H7 (cell line): ENCODE measurements around the gene TENM3. TPM values are rescaled to one million over a fixed set of nuclear protein-coding genes. Genes with fewer than 3 reads are reported as not detected.
"Not testable (repeated sequence)": the region's sequence is repeated elsewhere in the genome, so short reads cannot be mapped to it uniquely, and the experiment has no call there.

Experiments
- DNase-seq: peaks from one replicate; pipeline ENCODE4 v3.0.0; 2012
- H3K27me3 ChIP-seq: 2 replicates; pipeline ENCODE4 v1.6.0; 2011; ENCODE audit warnings: mild to moderate bottlenecking, low read length; ENCODE audit not compliant: control insufficient read depth, insufficient read depth
- H3K36me3 ChIP-seq: replicated peaks from 2 replicates; pipeline ENCODE4 v1.5.1; 2011; ENCODE audit warnings: low read length; ENCODE audit not compliant: control insufficient read depth, insufficient read depth
- H3K4me3 ChIP-seq: 2 replicates; pipeline ENCODE4 v1.5.1; 2011; ENCODE audit warnings: low read depth, mild to moderate bottlenecking, control low read depth, low read length, moderate library complexity; ENCODE audit not compliant: insufficient read depth
- total RNA-seq: library from RNA; depleted of rRNA; stranded (reverse); fragments of >200 nt; shearing (Covaris generic); gene quantifications from 2 replicates; pipeline ENCODE4 v1.2.3, GENCODE V29; 2014

TENM3 gene
- total RNA-seq, 1 experiment from 2014 or later, result 67.1 TPM

DNA sequence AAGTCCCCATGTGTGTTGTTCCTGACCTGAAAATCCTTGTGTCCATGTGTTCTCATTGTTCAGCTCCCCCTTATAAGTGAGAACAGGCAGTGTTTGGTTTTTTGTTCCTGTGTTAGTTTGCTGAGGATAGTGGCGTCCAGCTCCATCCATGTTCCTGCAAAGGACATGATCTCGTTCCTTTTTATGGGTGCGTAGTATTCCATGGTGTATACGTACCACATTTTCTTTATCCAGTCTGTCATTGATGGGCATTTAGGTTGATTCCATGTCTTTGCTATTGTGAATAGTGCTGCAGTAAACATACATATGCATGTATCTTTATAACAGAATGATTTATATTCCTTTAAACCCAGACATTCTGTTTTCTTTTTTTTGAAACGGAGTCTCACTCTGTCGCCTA lies 6.2 kb upstream of the TENM3 start:
- H3K27me3 ChIP-seq, H3K36me3 ChIP-seq, H3K4me3 ChIP-seq, DNase-seq: not testable (repeated sequence)

DNA sequence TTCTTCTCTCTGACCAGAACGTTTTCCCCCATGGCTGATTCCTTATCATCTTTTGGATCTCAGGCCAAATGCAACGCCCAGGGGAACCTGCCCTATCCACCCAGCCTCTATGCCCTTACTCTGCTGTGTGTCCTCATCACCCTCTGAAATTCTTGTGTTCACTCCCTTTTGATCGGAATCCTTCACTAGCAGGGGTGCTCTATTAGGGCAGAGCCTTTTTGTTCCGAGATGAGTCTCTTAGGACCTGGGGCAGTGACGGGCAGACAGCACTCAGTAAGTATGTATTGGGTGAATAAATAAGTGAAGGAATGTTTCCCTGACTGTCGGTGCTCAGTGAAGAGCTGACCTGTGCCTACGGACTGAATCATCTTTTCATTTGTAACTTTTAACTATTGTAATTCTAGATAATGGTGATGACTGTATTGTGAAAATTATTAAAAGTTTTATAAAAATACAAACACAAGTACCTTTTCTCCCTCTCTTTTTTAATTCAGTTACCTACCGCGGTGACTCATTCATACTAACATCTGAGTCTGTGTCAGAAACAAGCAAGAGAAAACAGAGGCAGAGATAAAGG lies 4.8 kb upstream of the TENM3 start:
- no peak for DNase-seq
- H3K27me3 ChIP-seq, result no peaks in the 10 kb centered on the region
- no peak overlapping the region for H3K4me3 ChIP-seq
- H3K36me3 ChIP-seq, result no peaks in the 10 kb centered on the region

DNA sequence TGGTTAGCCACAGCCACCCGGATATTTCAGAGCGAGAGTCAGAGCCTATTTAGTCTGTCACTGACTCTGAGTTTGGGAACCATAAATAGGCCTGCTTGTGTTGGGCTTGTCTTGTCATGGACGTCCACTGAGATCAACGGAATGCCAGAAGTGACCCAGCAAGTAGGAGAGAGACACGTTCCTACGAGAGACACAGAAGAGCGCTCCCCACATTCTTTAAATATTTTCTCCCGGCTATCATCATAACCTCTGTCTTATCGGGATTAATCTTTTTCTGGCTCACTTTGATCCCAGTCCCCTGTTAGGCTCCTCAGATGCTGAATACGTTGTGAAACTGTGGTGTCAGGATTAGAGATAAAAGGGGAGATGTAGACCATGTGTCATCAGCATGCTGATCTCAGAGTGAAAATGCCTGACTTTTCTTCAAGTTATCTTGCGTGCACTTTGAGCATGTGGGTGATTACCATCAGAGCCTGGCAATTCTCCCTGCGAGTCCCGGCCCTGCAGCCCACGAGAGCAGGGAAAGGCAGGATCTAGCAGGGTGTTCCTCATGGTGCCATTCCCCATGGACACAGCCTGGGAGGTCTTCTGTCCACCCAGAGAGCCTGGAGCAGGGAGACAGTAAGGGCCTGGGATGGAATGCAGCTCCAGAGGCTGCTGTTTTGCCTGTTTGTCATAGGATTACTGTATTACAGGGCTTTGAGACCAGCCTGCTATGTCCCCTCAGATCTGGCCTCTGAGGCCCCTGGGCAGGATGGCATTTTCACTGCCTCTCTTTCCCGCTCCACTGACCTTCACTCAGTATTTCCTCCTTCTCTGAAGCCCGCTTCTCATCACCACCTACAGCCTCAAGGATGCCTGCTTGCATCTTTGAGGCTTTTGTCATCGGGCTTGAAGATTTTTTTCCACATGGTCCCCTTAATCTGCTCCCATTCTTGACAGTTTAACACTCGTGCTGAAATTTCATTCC lies 2.8 kb upstream of the TENM3 start:
- no peaks in the 10 kb centered on the region for H3K36me3 ChIP-seq
- no peak overlapping the region for H3K4me3 ChIP-seq
- DNase-seq, result no peak
- H3K27me3 ChIP-seq, result no peaks in the 10 kb centered on the region

DNA sequence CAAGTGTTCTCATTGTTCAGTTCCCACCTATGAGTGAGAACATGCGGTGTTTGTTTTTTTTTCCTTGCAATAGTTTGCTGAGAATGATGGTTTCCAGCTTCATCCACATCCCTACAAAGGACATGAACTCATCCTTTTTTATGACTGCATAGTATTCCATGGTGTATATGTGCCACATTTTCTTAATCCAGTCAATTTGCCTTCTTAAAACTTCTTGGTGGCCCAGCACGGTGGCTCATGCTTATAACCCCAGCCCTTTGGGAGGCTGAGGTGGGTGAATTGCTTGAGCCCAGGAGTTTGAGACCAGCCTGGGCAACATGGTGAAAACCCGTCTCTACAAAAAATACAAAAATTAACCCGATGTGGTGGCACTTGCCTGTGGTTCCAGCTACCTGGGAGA lies 942 bp upstream of the TENM3 start:
- DNase-seq, H3K4me3 ChIP-seq, H3K36me3 ChIP-seq, H3K27me3 ChIP-seq: not testable (repeated sequence)

DNA sequence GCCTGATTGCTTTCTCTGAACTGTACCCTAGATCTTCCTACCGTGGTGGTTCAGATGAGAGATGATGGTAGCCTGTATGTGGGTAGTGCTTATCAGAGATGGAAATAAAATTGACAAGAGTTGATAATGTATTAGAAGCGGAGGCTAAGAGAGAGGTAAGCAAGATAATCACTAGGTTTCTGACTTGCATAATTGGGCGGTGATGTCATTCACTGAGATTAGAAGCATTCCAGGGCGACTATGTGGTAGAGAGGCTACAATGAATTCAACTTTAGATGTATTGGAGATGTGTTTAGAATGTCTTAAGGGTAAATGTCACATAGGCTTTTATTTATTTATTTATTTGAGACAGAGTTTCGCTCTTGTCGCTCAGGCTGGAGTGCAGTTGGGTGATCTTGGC lies 415 bp upstream of the TENM3 start:
- no peaks in the 10 kb centered on the region for H3K27me3 ChIP-seq
- no peaks in the 10 kb centered on the region for H3K36me3 ChIP-seq
- H3K4me3 ChIP-seq, result no peak overlapping the region
- DNase-seq, result no peak

DNA sequence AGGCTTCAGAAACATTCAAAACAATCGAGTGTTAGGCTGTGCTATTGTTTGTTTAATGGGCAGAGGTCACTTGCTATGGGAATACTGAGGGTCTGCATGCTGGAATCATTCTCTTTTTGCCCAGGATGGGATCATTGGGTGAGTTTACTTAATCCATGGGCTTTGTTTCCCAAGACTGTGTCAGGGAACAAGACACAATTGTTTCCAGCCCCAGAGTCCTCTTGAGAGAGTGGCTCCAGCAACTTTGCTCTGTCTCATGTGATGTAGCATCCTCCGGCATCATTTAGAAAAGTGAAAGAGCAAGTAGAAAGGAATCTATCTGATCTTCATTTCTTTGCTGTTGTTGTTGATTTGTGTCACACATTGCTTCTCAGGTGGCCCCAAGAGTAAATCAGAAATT lies 1.8 kb downstream of the TENM3 start:
- no peak for DNase-seq
- Histone ChIP-seq H3K4me3 (no peak overlapping the region), H3K27me3 (no peaks in the 10 kb centered on the region), H3K36me3 (no peaks in the 10 kb centered on the region)

DNA sequence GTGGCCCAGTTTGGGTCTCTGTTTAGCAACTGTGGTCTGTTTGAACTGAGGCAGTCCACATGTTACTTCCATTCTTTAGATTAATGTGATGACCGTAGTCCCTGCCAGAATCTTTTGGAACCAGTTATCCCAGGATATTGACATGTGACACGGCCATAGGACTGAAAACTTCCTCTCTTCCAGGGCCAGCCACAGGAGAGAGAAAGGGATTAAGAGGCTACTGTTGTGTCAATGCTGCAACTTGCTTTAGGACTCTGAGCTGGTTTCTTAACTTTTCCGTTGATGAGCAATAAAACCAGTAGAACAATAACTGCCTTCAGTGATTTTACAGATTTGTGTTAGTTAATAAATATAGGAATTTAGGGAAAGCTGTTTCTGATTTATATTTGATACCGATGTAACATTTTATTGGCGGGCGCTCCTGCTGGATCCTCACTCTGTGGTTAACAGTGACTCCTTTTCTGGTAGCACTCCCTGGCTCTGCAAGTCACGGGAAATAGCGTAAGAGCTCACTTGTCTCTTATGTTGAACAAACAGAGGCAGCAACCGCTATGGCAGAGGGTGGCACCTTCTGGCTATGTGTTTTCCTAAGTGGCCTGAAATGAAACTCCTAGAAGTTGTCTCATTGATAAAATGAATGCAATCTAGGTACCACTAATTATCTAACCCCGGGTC lies 2.5 kb downstream of the TENM3 start:
- H3K4me3 ChIP-seq, result no peak overlapping the region
- no peaks in the 10 kb centered on the region for H3K36me3 ChIP-seq
- H3K27me3 ChIP-seq, result no peaks in the 10 kb centered on the region
- DNase-seq, result no peak

DNA sequence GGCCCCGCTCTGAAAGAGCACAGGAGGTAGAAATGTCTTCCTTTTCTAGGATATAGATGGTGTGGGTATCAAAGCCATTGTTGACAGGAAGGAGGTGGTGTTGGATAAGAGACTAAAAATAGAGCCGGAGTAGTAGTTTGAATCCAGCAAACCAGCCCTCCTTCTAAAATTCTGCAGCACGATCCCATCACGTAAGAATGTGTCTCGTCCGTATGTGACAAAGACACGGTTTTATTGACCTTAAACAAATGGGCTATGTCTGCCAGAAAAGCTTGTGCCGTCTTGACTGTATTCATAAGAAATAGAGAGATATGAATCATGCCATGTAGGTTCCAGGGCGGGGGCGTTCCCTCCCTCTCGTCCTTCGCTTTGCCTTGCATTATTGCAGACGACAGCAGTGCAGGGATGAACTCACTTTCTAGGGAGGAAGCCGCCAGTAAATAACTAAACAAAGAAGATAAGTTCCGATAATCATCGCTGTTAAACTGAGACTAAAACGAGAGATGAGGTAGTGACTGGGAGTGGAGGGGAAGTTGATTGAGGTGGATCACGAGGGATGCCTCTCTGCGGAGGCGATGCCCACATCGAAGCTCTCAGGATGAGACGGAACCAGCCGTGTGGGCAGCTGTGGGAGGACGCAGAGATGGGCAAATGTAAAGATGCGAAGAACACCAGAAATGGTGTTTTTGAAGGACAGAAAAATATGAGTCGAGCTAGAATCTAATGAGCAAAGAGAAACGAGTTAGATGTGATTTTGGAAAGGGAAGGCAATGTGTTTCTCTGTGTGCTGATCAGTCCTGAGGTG lies 3.4 kb downstream of the TENM3 start:
- no peak for DNase-seq
- Histone ChIP-seq H3K27me3 (no peaks in the 10 kb centered on the region), H3K4me3 (no peak overlapping the region), H3K36me3 (no peaks in the 10 kb centered on the region)

DNA sequence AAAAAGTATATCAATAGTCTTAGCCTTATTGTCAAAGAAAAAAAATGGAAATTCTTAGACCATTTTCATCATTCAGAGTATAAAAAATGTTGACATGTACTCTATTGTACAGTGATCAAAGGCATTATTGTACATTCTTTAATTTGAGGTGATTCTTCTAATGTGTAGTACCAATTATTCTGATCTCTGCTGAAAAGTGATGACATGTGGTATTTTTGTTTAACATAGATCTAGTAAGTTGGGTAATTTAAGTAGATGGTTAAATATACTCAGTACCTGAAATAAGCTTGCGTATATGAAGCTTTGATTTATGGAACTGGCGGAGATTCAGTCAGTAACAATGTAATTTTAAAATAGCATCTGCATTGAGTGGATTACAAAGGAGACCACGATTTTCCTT lies 5.1 kb downstream of the TENM3 start:
- Histone ChIP-seq H3K36me3 (no peaks in the 10 kb centered on the region), H3K4me3 (no peak overlapping the region), H3K27me3 (no peaks in the 10 kb centered on the region)
- DNase-seq, result no peak

DNA sequence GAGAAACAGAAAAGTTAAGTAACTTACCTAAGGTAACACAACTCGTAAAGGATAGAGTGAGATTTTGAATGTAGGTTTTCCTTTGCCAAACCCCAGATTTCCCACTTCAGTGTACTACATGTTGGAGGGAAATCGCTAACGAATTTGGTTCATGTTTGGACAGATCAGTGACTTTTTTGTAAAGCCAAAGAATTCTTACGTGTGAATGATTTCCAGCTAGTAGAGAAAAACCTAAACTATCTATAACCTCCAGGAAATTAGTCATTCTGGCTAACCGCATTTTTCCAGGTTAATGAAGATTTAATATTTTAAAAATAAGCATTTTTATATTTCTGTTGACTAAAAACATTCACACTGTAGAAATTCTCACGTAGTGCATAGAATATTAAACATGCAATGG lies 7.2 kb downstream of the TENM3 start:
- no peak for DNase-seq

DNA sequence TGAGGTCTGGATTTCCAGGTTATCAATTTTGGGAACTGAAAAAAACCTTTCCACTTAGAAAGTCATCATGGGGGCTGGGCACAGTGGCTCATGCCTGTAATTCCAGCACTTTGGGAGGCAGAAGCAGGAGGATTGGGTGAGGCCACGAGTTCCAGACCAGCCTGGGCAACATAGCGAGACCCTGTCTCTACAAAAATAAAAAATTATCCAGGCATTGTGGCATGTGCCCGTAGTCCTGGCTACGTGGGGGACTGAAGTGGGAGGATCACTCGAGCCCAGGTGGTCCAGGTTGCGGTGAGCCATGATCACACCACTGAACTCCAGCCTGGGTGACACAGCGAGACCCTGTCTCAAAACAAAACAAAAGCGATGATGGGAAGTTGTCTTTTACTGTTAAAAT lies 7.9 kb downstream of the TENM3 start:
- no peak overlapping the region for H3K4me3 ChIP-seq
- no peaks in the 10 kb centered on the region for H3K27me3 ChIP-seq
- H3K36me3 ChIP-seq, result no peaks in the 10 kb centered on the region
- DNase-seq, result no peak

More for the DNA sequence above, 7.2 kb downstream of the TENM3 start:
- H3K27me3 ChIP-seq, result no peaks in the 10 kb centered on the region
- no peaks in the 10 kb centered on the region for H3K36me3 ChIP-seq
- no peak overlapping the region for H3K4me3 ChIP-seq

DNA sequence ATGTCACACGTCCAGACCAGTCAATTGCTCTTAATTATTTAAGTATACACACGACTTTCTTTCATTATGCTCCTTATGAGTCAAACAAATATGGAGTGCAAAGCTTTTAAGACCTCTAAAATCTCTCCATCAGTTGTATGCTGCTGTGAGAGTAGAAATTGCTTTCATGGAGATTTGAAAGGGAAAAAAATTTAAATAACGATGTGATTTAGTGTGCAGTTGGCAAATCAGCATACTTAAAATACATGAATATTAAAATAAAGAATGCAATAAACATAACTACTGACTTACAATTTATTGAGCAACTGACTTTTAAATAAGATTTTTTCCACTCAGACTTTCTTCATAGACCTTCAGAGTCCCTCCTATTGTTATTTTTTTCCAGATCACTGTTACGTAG lies 9.0 kb downstream of the TENM3 start:
- no peak for DNase-seq
- H3K27me3 ChIP-seq, result no peaks in the 10 kb centered on the region
- H3K4me3 ChIP-seq, result no peak overlapping the region
- no peaks in the 10 kb centered on the region for H3K36me3 ChIP-seq

DNA sequence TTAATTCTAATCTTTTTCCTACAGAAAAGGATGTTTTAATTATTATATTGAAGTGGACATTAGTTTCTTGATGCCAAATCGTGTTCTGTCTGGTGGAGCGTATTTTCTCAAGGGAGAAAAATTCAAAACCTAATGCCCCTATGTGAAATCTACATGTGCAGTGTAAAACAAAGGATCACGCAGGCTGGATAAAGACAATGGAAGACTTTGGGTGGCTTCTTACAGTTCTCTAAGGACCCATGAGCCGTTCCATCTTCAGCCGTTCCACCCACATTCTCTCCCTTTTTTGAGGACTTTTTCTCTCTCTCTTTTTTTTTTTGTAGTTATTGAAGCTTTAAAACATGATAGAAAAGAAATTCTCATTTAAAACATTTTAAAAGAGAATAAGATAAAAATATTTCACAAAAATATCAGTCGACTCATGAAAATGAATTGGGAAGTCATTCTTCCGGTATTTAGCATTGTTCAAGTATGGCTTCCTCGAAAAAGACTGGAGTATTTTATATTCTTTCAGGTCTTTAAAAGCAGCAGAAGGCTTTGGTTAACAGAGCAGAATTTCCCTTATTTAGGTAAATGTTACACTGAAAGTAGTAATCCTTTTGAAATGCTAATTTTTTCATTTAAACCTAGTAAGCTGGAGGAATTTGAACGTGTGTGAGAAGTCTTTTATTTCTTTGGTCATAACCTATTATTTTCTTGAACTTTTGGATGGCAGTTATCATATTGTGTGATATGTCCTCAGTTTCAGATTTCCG lies 11.0 kb downstream of the TENM3 start:
- Histone ChIP-seq H3K4me3 (no peak overlapping the region), H3K36me3 (no peaks in the 10 kb centered on the region), H3K27me3 (no peaks in the 10 kb centered on the region)
- peak; percentile 30 for DNase-seq
